Measurements from ENCODE around the gene KCNK1.

The KCNK1 gene

DNA sequence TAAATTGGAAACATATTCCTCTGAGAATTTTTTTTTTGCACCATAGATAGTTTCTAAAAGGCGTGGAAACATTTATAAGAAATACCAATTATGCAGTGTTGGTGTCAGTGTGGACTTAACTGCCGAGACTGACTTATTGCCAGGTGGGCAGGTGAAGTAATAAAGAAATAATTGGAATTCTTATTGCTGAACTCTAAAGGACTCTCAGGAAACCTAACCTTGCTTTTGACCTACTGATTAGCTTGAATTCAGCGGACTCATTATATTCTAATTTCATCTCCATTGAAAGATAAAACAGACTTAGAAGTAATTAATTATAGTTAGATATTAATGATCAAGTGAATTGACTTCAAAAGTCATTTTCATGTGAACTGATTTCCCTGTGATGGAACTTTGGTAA lies 26.3 kb downstream of the KCNK1 start:
- no peak for DNase-seq

- no peak for DNase-seq
Observed at GRCh38 chr1:233641029-233641428, 27.1 kb downstream of the KCNK1 start.

DNA sequence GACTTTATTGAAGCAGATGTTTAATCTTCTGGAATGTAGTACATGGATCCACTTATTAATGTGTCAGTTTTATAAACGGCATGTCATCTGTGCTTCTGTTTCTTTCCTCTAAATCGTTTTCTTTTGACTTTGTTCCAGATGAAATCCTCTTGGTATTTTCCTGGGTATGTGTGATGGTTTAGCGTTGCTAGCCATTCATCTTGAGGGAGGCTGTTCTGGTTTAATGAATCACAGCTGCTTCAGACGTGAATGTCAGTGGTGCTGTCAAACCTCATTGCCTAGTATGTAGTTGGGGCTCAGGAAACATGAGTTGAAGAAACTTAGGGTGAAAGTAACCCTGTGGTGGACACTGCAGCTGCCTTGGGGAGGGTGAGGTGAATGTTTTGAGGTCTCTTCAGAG lies 33.2 kb downstream of the KCNK1 start:
- DNase-seq, result no peak

DNA sequence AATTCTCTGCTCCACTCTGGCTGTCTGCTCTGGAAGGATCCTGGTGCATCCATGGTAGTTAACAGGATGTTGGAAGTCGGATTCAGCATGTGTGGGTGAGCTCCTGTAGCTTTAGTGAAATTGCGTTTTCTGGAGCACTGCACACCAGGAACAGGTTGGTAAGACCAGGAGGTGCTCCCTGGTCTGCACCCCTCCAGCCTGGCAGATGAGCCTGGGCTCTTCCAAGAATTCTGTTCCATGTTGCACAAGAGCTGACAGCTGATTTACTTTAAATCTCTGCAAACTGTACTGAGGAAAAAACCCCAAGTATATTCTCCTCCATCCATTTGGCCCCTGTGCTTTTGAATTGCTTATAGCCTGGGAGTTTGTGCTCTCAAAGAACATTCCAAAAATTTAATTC lies 33.7 kb downstream of the KCNK1 start:
- no peak for DNase-seq

DNA sequence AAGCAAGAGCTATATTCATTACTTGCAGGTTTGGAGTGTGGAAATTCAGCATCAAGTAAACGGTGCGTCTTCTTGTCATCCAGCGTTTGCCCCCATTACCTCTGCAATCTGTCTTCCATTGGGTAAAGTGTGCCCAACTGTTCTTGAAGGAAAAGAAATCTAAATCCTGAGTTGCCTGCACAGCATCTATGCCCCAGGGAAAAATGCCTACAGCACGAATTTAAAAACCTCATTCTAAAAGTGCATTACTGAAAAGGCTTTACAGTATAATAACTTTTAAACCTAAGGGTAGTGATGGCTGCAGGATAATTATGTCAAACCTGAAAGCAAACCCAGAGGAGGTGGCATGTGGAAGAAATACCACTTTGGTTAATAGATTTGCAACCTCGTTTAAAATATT lies 37.2 kb downstream of the KCNK1 start:
- no peak for DNase-seq

DNA sequence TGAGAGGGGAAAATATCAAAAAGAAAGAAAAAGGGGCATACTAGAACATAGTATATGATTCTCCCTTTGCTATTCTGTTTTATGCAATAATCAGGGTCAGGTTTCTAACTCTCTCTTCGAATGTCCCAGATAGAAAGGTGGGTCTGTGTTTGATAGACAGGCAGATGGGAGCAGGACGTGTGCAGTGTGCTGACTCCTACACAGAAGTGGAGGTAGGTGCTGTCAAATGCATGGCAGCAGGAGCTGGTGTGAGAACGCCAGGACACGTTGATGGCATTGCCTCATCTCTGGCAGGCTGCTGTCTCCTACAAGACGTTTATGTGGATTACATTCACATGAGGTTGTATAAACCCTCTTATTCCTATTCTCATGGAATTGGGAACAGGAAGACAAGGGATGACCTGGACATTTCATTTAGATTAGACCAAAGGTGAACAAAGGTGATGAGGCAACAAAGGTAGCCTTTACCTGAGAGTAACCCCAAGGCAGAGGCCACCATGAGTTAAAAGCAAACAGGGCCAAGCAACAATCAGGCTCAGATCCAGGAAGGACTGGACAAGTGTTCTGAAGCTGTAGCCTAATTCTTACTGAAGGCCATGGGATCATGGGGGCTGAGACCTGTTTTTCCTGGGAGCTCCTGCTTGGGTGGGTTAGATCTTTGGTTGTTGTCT lies 37.8 kb downstream of the KCNK1 start:
- no peak for DNase-seq

DNA sequence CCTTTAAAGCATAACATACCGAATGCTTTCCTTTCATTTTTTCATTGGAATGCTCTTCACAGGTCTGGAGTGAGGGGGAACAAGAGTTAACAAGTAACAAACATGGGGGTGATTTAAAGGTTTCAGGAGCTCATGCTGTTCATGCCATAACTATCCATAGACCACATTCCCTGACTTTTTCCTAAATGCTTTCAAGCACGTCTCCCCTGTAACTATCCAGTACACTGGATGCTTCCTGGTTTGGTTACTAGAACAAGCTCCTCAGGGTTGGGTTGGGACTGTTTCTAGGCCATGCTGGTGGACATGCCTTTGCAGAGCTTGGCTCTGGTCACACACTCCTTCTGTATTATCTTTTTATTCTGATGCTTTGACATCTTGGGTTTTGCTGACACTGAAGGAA lies 38.6 kb downstream of the KCNK1 start:
- no peak for DNase-seq

DNA sequence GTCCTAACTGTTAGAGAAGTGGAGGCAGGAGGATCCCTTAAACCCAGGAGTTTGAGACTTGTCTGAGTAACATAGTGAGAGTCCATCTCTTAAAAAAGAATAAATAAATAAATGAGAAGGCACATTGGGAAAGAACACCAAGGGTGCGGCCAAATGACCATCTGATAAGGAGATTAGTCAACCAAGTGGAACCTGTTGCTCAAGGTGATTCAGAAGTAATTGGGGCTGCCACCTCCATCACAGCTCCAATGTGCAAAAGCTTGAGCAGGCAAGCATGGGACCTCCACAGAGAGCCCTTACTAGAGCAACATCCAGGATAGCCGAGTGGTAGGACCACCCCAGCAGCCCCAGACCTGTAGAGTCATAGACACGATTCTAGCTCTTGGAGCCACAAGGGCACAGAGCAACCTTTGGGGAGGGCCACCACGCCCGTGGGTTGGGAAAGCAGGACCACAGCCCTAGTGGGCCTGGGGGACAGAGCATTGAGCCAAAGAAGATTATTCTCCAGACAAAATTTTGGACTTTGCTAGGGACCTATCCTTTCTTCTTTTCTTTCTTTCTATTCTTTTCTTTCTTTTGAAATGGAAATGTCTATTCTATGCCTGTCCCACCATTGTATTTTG lies 40.9 kb downstream of the KCNK1 start:
- no peak for DNase-seq

DNA sequence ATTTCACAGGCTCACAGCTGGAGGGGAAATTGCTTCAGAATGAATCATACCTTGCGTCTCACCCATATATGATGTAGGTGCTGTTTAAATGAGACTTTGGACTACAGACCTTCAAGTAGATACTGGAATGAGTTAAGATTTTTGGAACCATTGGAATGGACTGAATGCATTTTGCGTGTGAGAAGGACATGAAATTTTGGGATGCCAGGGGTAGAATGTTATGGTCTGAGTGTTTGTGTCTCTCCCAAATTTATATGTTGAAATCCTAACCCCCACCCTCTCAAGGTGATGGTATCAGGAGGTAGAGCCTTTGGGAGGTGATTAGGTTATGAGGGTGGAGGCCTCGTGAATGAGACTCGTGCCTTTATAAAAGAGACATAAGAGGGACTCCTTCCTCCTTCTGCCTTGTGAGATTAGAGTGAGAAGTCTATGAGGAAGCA lies 41.4 kb downstream of the KCNK1 start:
- no peak for DNase-seq

DNA sequence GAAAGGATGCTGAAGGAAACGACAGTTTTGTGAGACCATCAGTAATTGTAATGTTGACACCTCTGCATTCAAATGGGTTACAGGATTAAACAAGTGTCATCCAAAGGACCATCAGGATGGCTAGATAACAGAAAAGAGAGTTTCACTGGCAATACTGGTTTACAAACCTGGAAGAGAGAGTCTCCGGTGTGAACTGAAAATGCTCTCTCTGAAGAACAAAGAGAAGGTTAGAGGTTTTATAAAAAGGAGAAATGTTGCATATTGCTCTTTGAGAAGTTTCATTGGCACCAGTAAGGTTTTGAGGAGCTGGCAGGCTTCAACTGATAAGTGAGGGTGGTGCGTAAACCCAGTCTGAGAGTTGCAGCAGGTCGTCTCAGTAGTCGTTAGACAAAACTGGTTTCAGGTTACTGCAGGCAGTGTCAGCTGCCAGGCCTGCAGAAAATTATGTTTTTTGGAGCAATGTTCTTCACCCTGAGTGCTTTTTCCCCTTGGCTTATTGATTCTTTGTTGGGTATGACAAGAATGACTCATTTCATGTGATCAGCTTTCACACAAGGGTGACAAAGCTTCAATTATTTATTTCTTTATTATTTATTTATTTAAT lies 42.2 kb downstream of the KCNK1 start:
- DNase-seq, result no peak

DNA sequence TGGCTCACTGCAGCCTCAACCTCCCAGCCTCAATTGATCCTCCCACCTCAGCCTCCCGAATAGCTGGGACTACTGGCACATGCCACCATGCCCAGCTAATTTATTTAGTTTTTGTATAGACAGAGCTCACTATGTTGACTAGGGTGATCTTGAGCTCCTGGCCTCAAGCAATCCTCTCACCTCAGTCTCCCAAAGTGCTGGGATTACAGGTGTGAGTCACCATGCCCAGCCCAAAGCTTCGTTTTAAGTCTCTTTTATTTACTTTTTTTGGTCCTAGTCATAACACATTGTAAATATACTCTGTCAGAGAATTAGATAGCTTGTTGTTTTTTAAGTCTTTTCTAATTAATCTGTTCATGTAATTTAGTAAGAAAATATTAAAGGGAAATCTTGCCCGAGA lies 42.8 kb downstream of the KCNK1 start:
- no peak for DNase-seq

GRCh38 chr1:233657466-233657865 lies 43.6 kb downstream of the KCNK1 start:
- no peak for DNase-seq

- no peak for DNase-seq
Observed at GRCh38 chr1:233659495-233659894, 45.6 kb downstream of the KCNK1 start.

DNA sequence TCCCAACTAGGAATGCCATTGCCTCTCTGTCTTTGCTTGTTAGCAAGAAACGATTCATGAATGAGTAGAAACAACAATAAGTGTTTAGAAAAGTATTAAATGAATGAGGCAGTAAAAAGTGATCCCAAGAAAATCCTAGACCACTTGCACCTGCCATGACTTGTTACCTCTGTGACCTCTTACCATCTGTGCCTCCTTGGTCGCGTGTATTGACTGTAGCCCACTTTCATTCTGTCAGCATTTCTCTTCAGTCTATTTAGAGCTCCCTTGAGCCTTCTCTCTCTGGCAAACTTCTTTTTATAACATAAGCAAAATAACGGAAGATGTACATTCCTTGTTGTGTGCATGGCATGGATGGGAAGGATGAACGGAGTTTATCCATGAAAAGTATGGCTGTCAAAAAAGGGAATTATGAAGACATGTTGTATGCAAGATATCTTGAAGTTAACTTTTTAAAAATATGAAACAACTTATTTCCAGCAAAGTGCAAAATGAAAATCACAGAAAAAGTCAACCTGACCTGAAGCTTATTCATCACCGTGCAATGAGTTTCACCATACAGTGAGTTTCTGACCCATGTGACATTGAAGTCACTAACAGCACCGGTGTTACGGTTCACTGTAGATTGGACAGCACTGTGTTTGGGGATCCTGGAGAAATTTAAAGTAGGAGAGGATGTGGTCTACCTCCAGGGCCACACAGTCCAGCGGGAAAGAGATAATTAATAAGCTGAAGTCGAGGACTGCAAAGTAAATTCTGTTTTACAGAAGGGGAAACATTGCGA lies 47.7 kb downstream of the KCNK1 start:
- DNase-seq, result no peak

- no peak for DNase-seq
Observed at GRCh38 chr1:233662575-233663304, 48.8 kb downstream of the KCNK1 start.

DNA sequence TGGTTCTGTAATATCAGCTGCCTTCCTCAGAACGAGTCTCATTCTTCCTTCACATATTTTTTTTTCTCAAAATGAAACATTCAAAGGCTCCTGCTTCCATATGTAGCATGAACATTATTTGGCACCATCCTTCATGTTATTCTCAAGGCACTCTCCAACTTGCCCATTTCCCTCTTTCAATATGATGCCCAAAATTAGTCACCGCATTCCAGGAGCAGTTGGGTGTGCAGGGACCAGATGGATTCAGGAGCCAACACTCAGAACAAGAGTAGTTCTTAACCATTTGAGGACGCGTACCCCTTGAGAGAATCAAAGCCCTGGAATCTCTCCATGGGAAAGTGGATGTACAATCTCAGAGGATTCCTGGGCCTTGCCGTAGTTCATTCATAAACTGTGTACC lies 50.3 kb downstream of the KCNK1 start:
- no peak for DNase-seq

- DNase-seq, result no peak
Observed at GRCh38 chr1:233664804-233665574, 51.1 kb downstream of the KCNK1 start.

GRCh38 chr1:233665575-233666270 lies 51.8 kb downstream of the KCNK1 start:
- no peak for DNase-seq

DNA sequence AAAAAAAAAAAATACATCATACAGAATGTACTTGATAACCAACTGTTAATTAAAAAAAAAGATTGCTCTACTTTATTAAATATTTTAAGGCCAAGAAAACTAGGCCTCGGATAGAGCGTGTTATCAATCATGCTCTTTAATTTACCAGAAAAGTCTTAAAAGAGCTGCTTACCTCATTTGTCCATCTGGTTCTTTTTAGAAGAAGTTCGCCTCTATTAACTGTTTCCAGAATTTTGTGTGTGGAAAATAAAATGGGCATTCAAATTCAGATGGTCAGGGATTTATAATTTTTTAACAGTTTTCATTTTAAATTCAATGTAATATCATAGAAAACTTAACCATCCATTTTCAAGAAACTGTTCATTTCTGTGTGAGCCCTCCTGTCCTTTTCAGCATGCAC lies 53.8 kb downstream of the KCNK1 start:
- DNase-seq, result no peak

DNA sequence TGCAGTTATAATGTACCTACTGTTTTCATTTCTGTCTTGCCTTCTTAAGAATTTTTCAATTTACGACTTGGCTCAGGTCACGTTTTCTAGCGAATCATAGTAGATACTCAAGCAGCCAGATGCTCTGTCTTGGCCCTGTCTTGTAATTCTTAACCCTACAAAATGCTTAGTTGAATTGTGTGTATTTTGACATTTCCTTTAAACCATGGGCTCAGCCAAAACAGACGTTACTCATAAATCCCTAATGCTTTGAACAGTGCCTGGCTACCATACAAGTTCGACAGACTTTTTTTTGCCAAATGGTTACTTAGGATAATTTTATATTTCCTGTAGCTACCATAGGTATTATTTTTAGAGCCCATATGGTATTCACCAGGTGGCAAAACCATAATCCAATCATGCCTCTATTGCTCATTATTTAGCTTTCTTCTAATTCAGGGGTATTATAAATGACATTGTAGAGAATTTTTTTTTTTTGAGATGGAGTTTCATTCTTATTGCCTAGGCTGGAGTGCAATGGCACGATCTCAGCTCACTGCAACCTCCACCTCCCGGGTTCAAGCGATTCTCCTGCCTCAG lies 54.3 kb downstream of the KCNK1 start:
- no peak for DNase-seq

DNA sequence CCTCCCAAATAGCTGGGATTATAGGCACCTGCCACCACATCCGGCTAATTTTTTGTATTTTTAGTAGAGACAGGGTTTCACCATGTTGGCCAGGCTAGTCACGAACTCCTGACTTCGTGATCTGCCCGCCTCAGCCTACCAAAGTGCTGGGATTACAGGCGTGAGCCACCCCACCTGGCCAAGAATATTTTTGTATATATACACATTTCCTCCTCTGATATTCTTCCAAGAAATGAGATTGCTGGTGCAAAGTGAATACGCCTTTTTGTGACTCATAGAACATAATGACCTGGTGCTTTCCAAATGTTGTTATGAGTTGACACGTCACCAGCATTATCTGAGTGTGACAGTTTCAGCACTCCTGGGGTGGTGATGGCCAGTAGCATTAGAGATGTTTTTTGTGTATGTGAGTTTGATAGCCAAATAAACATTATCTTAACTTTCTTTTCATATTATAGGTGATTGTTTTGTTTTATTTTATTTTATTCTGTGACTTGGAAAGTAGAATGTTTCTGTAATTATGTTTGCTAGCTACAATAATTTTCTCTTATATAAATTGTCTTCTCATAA lies 54.9 kb downstream of the KCNK1 start:
- no peak for DNase-seq

Data from CD4-positive, alpha-beta T cell treated with Interleukin-17A for 1 hour (primary cell).